Measurements from ENCODE around the gene TENT4A. TPM values are rescaled to one million over a fixed set of nuclear protein-coding genes. Genes with fewer than 3 reads are reported as not detected.

The TENT4A gene
- total RNA-seq, 2 donors from 2014 or later: 12.9 to 40.4 TPM

DNA sequence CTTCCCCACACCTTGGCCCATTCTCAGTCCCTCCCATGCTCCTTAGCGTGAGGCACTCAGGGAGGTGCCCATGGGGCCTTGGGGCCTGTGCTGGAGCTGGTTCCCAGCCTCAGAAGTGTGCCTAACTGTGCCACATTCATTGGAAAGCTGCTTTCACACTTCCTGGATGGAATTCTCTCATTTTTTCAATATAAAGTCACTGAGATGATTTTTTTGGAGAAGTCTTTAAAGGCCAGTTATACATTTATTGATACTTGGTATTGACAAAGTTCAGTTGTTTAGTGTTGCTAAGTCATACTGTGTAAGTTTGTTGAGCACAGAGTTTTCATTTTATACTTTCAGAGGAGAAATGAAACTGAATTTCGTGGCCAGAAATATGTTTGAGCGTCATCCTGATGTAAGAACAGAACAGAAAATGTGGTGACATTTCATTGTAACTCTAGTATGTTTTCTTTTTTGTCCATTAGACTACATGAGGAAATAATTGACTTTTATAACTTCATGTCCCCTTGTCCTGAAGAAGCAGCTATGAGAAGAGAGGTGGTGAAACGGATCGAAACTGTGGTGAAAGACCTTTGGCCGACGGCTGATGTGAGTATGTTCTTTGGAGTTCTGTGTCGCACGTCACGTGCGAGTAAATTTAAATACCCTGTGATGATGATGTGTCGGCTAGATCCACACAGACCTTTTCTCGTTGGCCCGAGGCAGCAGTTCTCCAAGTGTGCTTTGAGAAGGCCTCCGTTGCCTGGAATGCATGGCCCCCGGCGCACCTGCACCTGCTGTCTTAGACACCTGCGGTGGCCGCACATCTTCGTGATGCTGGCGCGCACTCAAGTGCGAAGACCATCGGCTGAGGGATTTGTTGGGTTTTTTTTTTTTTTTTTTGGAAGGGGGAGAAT is 24.1 kb downstream of the TENT4A start:
- no peak overlapping the region for H3K27ac ChIP-seq
- no peak overlapping the region for H3K4me3 ChIP-seq
- DNase-seq (ENCODE audit: low spot score): no peak
- H3K36me3 ChIP-seq: no peaks in the 10 kb centered on the region
- TF ChIP-seq POLR2A (IDR thresholded peaks at IDR 0.05) (no peak), POLR2AphosphoS5 (IDR thresholded peaks at IDR 0.05) (no peak)
- TF ChIP-seq, protein P1, sequence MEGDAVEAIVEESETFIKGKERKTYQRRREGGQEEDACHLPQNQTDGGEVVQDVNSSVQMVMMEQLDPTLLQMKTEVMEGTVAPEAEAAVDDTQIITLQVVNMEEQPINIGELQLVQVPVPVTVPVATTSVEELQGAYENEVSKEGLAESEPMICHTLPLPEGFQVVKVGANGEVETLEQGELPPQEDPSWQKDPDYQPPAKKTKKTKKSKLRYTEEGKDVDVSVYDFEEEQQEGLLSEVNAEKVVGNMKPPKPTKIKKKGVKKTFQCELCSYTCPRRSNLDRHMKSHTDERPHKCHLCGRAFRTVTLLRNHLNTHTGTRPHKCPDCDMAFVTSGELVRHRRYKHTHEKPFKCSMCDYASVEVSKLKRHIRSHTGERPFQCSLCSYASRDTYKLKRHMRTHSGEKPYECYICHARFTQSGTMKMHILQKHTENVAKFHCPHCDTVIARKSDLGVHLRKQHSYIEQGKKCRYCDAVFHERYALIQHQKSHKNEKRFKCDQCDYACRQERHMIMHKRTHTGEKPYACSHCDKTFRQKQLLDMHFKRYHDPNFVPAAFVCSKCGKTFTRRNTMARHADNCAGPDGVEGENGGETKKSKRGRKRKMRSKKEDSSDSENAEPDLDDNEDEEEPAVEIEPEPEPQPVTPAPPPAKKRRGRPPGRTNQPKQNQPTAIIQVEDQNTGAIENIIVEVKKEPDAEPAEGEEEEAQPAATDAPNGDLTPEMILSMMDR (IDR thresholded peaks at IDR 0.05): no peak
- intact Hi-C loops (cut with DNase I): no loop called here
- H3K27me3 ChIP-seq (replicated peaks; ENCODE audit: insufficient read depth): no peaks in the 10 kb centered on the region
- no peaks in the 10 kb centered on the region for H3K9me3 ChIP-seq
- WGBS: 93% methylated on average over 24 of the region's 24 CpGs
- H3K4me1 ChIP-seq (replicated peaks): no peaks in the 10 kb centered on the region

DNA sequence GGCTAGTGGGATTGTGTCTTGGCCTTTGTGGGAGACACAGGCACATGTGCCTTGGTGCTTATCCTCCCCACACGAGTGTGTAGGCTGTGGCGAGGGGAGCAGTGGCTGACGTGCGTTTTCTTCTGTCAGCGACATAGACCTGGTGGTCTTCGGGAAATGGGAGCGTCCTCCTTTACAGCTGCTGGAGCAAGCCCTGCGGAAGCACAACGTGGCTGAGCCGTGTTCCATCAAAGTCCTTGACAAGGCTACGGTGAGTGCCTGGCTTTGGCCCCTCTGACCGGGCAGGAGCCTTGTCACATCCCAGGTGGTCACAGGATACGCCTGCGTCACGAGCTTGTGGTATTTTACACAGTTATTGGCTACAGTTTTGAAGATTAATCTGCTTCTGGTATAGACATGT is 26.4 kb downstream of the TENT4A start:
- Histone ChIP-seq H3K9me3 (no peaks in the 10 kb centered on the region), H3K4me3 (no peak overlapping the region), H3K27ac (no peak overlapping the region), H3K4me1 (replicated peaks) (no peaks in the 10 kb centered on the region), H3K36me3 (no peaks in the 10 kb centered on the region), H3K27me3 (replicated peaks; ENCODE audit: insufficient read depth) (no peaks in the 10 kb centered on the region)
- WGBS: 89% methylated on average over 15 of the region's 15 CpGs
- DNase-seq (ENCODE audit: low spot score): no peak
- TF ChIP-seq POLR2A (IDR thresholded peaks at IDR 0.05) (no peak), POLR2AphosphoS5 (IDR thresholded peaks at IDR 0.05) (no peak)
- TF ChIP-seq, protein P1 (IDR thresholded peaks at IDR 0.05): no peak
- intact Hi-C loops (cut with DNase I): loop anchor here (10.0 kb wide), 2 partner anchors 365 to 1245 kb away; partner anchors contain the start of gene MED10

DNA sequence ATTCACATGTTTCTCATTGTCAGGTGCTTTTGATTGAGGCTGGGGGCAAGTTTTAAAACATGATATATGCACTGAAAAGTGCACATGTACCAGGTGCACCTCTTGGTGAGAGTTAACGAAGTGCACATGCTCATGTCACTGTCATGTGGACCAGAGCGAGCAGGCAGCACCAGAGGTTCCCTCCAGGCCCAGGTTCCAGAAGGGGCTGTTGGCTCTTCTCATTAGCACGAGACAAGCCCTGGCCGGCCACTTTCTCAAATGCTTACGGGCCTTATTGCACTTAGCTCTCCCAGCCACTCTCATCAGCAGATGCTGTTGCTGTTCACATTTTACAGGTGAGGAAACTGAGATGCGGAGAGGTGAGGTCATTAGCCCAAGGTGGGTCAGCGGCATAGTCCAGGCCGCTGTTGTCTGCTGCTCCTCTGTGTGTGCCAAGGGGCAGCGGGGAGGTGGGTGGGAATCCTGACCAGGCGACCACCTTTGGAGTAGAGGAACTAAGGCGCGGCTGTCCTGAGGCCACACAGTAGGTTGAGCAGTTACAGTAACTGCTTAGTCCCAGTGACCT is 27.4 kb downstream of the TENT4A start:
- H3K36me3 ChIP-seq: no peaks in the 10 kb centered on the region
- H3K4me1 ChIP-seq (replicated peaks): no peaks in the 10 kb centered on the region
- H3K27me3 ChIP-seq (replicated peaks; ENCODE audit: insufficient read depth): no peaks in the 10 kb centered on the region
- intact Hi-C loops (cut with DNase I): loop anchor here (10.0 kb wide), 2 partner anchors 366 to 1246 kb away; partner anchors contain the start of gene MED10
- H3K9me3 ChIP-seq: no peaks in the 10 kb centered on the region
- no peak for DNase-seq (ENCODE audit: low spot score)
- 84% methylated on average over 12 of the region's 12 CpGs for WGBS
- H3K27ac ChIP-seq: no peak overlapping the region
- H3K4me3 ChIP-seq: no peak overlapping the region
- TF ChIP-seq POLR2A (IDR thresholded peaks at IDR 0.05) (no peak), POLR2AphosphoS5 (IDR thresholded peaks at IDR 0.05) (no peak)
- TF ChIP-seq, protein P1 (IDR thresholded peaks at IDR 0.05): no peak

DNA sequence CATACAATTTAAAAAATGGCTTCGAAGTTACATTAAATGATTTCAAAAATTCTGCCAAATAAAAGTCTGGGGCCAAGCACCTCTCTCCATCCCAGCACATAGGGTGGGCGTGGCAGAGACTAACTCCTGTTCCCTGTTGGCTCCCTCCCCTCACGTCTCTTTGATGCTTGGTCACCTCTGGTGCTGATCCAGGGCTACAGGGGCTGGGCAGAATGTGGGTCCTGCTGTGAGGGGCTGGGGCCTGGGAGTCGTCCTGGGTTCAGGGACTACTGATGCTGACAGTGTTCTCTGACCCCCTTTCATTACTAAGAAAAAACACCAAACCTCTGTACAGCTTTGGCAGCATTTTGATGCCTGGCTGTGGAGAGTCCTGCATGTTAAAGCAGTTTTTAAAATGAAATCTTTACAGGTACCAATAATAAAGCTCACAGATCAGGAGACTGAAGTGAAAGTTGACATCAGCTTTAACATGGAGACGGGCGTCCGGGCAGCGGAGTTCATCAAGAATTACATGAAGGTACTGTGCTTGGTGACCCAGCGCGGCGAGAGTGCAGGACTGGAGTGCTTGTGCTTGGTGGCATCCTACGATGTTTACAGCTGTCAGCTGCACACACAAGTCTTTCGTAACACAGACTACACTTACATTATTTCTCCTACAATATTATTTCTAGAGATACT is 29.0 kb downstream of the TENT4A start:
- Histone ChIP-seq H3K4me1 (replicated peaks) (no peaks in the 10 kb centered on the region), H3K36me3 (no peaks in the 10 kb centered on the region), H3K4me3 (no peak overlapping the region), H3K27ac (no peak overlapping the region), H3K27me3 (replicated peaks; ENCODE audit: insufficient read depth) (no peaks in the 10 kb centered on the region), H3K9me3 (no peaks in the 10 kb centered on the region)
- intact Hi-C loops (cut with DNase I): loop anchor here (10.0 kb wide), 2 partner anchors 367 to 1247 kb away; partner anchors contain the start of gene MED10
- no peak for DNase-seq (ENCODE audit: low spot score)
- 90% methylated on average over 13 of the region's 13 CpGs for WGBS
- TF ChIP-seq POLR2A (IDR thresholded peaks at IDR 0.05) (no peak), POLR2AphosphoS5 (IDR thresholded peaks at IDR 0.05) (no peak)
- TF ChIP-seq, protein P1 (IDR thresholded peaks at IDR 0.05): no peak
